Measurements from ENCODE around the gene INTS15. TPM values are rescaled to one million over a fixed set of nuclear protein-coding genes. Genes with fewer than 3 reads are reported as not detected.

INTS15 gene
- polyA plus RNA-seq, 1 donor (not counting 4 experiments of a cell fraction or from before 2014, with no cell fraction given), result 11.9 TPM

DNA sequence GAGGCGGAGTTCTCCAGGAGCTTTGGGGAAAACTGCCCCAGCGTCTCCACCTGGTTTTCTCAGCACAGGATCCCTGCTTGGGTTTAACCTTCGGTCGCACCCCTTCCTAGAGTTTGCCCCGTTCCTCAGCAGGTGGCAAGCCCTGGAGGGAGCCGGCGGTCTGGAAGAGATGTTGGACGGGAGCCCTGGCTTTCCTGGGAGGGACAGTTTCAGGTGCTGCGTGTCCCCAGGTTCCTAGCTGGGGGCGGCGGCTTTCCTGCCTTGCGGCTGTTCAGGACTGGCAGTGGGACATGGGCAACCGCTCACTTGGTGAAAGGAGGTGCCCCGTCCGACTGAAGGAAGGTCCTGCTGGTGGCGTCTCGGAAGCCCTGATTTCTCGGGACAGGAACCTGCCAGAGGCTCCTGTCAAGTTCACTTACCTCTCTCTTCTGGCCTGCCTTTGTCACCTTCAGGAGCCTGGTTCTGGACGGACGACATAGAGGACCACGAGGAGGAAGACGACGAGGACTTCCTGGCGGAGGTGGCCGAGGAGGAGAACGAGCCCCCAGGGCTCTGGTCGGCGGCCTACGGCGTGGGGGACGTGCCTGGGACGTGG is 62.1 kb downstream of the INTS15 start:
- H3K9me3 ChIP-seq (ENCODE audit: control insufficient read depth, low read depth, low read length), result no peaks in the 10 kb centered on the region
- dilution Hi-C loops (cut with MboI; ENCODE audit: extremely low pct_ligation_motif_present, low sequenced_read_pairs), result no loop called here
- no peaks in the 10 kb centered on the region for H3K9me1 ChIP-seq (ENCODE audit: control insufficient read depth, extremely low read depth, insufficient read depth, low read length)
- no peak overlapping the region for H2AFZ ChIP-seq (ENCODE audit: control insufficient read depth, low read length)
- no peaks in the 10 kb centered on the region for H3K79me2 ChIP-seq (ENCODE audit: control insufficient read depth, insufficient read depth, low read length)
- H3K4me2 ChIP-seq (ENCODE audit: control insufficient read depth, extremely low read depth, insufficient read depth, low read depth, low read length), result no peak overlapping the region
- no peak for DNase-seq (ENCODE audit: low read depth, low spot score)
- no peak for FAIRE-seq
- no peaks in the 10 kb centered on the region for H3K27me3 ChIP-seq (ENCODE audit: control insufficient read depth, extremely low read depth, insufficient read depth, low read length)
- H3K36me3 ChIP-seq (ENCODE audit: control insufficient read depth in 2 of 2, extremely low read depth in 1 of 2, insufficient read depth in 2 of 2, low read length in 2 of 2), result peaks cover 15% of the 10 kb centered on the region in 2 experiments
- no peak overlapping the region for H3K9ac ChIP-seq (ENCODE audit: control insufficient read depth, extremely low read depth, insufficient read depth, low read length)
- H4K20me1 ChIP-seq (ENCODE audit: control insufficient read depth, extremely low read depth, insufficient read depth, low read length), result no peaks in the 10 kb centered on the region
- TF ChIP-seq, protein P1, sequence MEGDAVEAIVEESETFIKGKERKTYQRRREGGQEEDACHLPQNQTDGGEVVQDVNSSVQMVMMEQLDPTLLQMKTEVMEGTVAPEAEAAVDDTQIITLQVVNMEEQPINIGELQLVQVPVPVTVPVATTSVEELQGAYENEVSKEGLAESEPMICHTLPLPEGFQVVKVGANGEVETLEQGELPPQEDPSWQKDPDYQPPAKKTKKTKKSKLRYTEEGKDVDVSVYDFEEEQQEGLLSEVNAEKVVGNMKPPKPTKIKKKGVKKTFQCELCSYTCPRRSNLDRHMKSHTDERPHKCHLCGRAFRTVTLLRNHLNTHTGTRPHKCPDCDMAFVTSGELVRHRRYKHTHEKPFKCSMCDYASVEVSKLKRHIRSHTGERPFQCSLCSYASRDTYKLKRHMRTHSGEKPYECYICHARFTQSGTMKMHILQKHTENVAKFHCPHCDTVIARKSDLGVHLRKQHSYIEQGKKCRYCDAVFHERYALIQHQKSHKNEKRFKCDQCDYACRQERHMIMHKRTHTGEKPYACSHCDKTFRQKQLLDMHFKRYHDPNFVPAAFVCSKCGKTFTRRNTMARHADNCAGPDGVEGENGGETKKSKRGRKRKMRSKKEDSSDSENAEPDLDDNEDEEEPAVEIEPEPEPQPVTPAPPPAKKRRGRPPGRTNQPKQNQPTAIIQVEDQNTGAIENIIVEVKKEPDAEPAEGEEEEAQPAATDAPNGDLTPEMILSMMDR (optimal IDR thresholded peaks at IDR 0.05 in 1 of 3, IDR thresholded peaks at IDR 0.05 in 1 of 3, conservative IDR thresholded peaks at IDR 0.05 in 1 of 3; ENCODE audit: extremely low read depth in 1 of 3, insufficient read depth in 2 of 3, low read length in 3 of 3), result no peak
- no peak for TF ChIP-seq EZH2 (IDR thresholded peaks at IDR 0.05; ENCODE audit: low read length)
- H3K4me1 ChIP-seq (ENCODE audit: control insufficient read depth, extremely low read depth, insufficient read depth, low read length), result no peaks in the 10 kb centered on the region
- H3K27ac ChIP-seq (ENCODE audit: control insufficient read depth, insufficient read depth, low read length), result no peak overlapping the region
- no peak overlapping the region for H3K4me3 ChIP-seq (ENCODE audit: control insufficient read depth in 2 of 3, extremely low read depth in 1 of 3, insufficient read depth in 2 of 3, low read depth in 1 of 3, low read length in 3 of 3)

DNA sequence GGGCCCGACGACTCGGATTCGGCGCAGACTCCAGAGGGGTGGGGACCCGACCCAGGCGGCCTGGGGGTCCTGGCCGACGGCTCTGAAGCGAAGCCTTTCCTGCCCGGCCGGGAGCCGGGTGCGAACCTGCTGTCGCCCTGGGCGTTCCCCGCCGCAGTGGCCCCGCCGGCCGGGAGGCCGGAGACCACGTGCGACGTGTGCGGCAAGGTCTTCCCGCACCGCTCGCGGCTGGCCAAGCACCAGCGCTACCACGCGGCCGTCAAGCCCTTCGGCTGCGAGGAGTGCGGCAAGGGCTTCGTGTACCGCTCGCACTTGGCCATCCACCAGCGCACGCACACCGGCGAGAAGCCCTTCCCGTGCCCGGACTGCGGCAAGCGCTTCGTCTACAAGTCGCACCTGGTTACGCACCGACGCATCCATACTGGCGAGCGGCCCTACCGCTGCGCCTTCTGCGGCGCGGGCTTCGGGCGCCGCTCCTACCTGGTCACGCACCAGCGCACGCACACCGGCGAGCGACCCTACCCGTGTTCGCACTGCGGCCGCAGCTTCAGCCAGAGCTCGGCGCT is 62.7 kb downstream of the INTS15 start:
- Histone ChIP-seq H3K4me2 (ENCODE audit: control insufficient read depth, extremely low read depth, insufficient read depth, low read depth, low read length) (no peak overlapping the region), H3K9me1 (ENCODE audit: control insufficient read depth, extremely low read depth, insufficient read depth, low read length) (no peaks in the 10 kb centered on the region), H3K9ac (ENCODE audit: control insufficient read depth, extremely low read depth, insufficient read depth, low read length) (no peak overlapping the region), H3K79me2 (ENCODE audit: control insufficient read depth, insufficient read depth, low read length) (no peaks in the 10 kb centered on the region), H3K4me1 (ENCODE audit: control insufficient read depth, extremely low read depth, insufficient read depth, low read length) (no peaks in the 10 kb centered on the region), H4K20me1 (ENCODE audit: control insufficient read depth, extremely low read depth, insufficient read depth, low read length) (no peaks in the 10 kb centered on the region), H3K9me3 (ENCODE audit: control insufficient read depth, low read depth, low read length) (no peaks in the 10 kb centered on the region), H2AFZ (ENCODE audit: control insufficient read depth, low read length) (no peak overlapping the region), H3K4me3 (ENCODE audit: control insufficient read depth in 2 of 3, extremely low read depth in 1 of 3, insufficient read depth in 2 of 3, low read depth in 1 of 3, low read length in 3 of 3) (no peak overlapping the region), H3K27ac (ENCODE audit: control insufficient read depth, insufficient read depth, low read length) (no peak overlapping the region), H3K36me3 (ENCODE audit: control insufficient read depth in 2 of 2, extremely low read depth in 1 of 2, insufficient read depth in 2 of 2, low read length in 2 of 2) (peaks cover 14 to 15% of the 10 kb centered on the region in 2 experiments), H3K27me3 (ENCODE audit: control insufficient read depth, extremely low read depth, insufficient read depth, low read length) (no peaks in the 10 kb centered on the region)
- TF ChIP-seq EZH2 (IDR thresholded peaks at IDR 0.05; ENCODE audit: low read length), result no peak
- TF ChIP-seq, protein P1 (optimal IDR thresholded peaks at IDR 0.05 in 1 of 3, IDR thresholded peaks at IDR 0.05 in 1 of 3, conservative IDR thresholded peaks at IDR 0.05 in 1 of 3; ENCODE audit: extremely low read depth in 1 of 3, insufficient read depth in 2 of 3, low read length in 3 of 3), result no peak
- DNase-seq (ENCODE audit: low read depth, low spot score) (no peak), FAIRE-seq (no peak)
- dilution Hi-C loops (cut with MboI; ENCODE audit: extremely low pct_ligation_motif_present, low sequenced_read_pairs), result no loop called here
